ENCODE data around the gene PITX3. TPM values are rescaled to one million over a fixed set of nuclear protein-coding genes. Genes with fewer than 3 reads are reported as not detected.

The PITX3 gene
- total RNA-seq, result under 0.01 TPM in 2 replicates

GRCh38 chr10:102241444-102242117, at the start of gene PITX3:
TSS of gene PITX3 (minus strand) at chr10:102241512. CDS start at chr10:102232080, 9,432 bp downstream.

GRCh38 chr10:102245082-102245931, 4.0 kb upstream of the PITX3 start, which contains the start of gene GBF1:
TSS of gene GBF1 (plus strand) at chr10:102245532. CDS start at chr10:102258939, 13,407 bp downstream.

GRCh38 chr10:102225646-102226541, 15.4 kb downstream of the PITX3 start, which contains the start of gene ELOVL3:
TSS of gene ELOVL3 (plus strand) at chr10:102226299. CDS start at chr10:102226549, 250 bp downstream.

Other genes starting within 250 kb of the PITX3 start
- 6.2 and 13.0 TPM in 2 replicates for gene ARMH3, start 185.3 kb downstream of the PITX3 start, total RNA-seq
- 35.8 and 47.2 TPM in 2 replicates for gene HPS6, start 176.2 kb downstream of the PITX3 start, total RNA-seq
- gene LDB1, start 121.1 kb downstream of the PITX3 start, total RNA-seq, result 26.3 and 35.0 TPM in 2 replicates
- 5.9 and 13.4 TPM in 2 replicates for gene PPRC1, start 108.5 kb downstream of the PITX3 start, total RNA-seq
- gene NOLC1, start 89.1 kb downstream of the PITX3 start, total RNA-seq, result 22.3 and 75.9 TPM in 2 replicates
- 0.19 and 0.56 TPM in 2 replicates for gene ELOVL3, start 15.2 kb downstream of the PITX3 start, total RNA-seq
- gene GBF1, start 4.0 kb upstream of the PITX3 start, total RNA-seq, result 20.9 and 30.3 TPM in 2 replicates
- 16.5 and 17.5 TPM in 2 replicates for gene NFKB2, start 154.2 kb upstream of the PITX3 start, total RNA-seq
- gene PSD, start 177.3 kb upstream of the PITX3 start, total RNA-seq, result 0.38 and 4.2 TPM in 2 replicates
- 7.5 and 9.0 TPM in 2 replicates for gene FBXL15, start 179.3 kb upstream of the PITX3 start, total RNA-seq
- 39.2 and 60.4 TPM in 2 replicates for gene CUEDC2, start 191.1 kb upstream of the PITX3 start, total RNA-seq
- not detected in 2 replicates for gene C10orf95, start 210.0 kb upstream of the PITX3 start, total RNA-seq